GM18951 (cell line): ENCODE measurements around the gene CADPS2.

Experiments
- POLR2A ChIP-seq: IDR thresholded peaks from 4 replicates; pipeline ENCODE4 v1.6.1; 2011; ENCODE audit warnings: mild to moderate bottlenecking; ENCODE audit not compliant: insufficient read length, insufficient read depth; ENCODE audit errors: extremely low read depth
- in situ Hi-C: fragments of 300-500 bp; cut with MboI; formaldehyde crosslinking; loops from one replicate; pipeline ENCODE4 v1.12.0; 2022; ENCODE audit warnings: low sequenced_read_pairs, mixed read lengths, inconsistent platforms; ENCODE audit not compliant: unreplicated experiment

The CADPS2 gene

DNA sequence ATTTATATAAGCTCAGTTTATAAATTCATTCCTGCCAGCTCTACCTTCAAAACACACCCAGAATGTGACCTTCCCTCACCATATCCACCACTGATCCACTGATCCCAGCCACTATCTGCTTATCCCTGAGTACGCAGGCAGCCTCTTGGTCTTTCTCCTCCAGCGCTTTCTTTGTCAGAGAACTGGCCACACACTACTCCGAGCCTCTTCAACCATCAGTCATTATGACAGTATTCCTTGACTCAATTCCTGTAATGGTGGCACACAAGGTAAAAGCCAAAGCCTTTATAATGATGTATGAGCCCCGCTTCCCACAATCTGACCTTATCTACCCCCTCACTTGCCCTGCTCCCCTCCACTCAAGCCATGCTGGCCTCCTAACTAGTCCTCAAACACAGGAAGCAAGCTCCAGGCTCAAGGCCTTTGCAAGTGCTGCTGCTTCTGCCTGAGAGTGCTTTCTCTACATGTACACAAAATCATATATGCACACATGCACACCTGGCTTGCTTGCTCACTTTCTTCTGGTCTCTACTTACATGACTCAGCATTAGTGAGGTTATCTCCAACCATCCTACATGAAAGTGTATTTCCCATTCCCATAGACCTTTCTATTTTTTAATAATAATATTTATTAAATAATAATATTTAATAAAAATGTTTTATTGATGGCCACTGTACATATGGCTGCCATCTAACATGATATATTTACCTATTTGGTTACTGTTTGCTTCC, 431.3 kb downstream of the CADPS2 start:
- TF ChIP-seq POLR2A: no peak
- in situ Hi-C loops: no loop called here

DNA sequence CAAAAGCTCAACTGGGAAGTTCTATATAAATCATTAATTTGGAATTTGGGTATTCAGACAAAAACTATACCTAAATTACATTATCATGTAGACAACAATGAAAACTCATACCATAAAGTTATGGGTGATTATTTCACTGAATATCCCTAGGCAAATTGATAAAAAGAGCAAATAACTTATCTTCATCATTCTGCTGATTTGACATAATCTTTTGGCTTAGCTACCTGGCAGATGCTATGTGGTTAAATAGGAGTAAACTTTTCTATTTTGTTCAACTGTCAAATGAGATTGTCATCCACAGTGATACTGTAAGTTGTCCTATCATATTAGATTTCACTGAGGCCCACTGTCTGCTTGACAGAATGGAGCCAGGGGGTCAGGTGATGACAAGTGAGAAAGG, 432.8 kb downstream of the CADPS2 start:
- in situ Hi-C loops: no loop called here

DNA sequence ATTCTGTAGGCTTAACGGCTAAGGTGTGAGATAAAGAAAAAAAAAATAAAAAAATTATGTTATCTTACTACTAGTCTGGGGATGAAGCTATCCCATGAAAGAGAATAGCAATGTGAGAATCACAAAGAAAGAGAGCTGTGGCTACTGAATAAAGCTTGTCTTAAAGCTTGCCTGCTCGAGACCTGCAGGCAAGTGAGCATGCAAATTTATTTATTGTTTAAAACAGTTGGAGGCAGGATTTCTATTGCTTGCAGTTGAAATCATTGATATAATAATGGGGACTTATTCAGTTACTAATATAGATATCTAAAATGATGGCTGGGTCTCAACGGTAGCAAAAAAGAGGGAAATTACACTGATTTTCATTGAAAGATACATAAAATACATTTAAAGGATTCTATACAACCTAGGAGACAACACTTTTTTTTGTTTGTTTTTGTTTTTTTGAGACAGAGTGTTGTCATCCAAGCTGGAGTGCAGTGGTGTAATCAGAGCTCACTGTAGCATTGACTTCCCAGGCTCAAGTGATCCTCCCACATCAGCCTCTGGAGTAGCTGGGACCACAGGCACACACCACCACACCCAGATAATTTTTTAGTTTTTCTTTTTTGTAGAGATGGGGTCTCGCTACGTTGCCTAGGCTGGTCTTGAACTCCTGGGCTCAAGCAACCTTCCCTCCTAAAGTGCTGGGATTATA, 437.2 kb downstream of the CADPS2 start:
- TF ChIP-seq POLR2A: no peak
- in situ Hi-C loops: no loop called here

More for the DNA sequence above, 432.8 kb downstream of the CADPS2 start:
- no peak for TF ChIP-seq POLR2A

DNA sequence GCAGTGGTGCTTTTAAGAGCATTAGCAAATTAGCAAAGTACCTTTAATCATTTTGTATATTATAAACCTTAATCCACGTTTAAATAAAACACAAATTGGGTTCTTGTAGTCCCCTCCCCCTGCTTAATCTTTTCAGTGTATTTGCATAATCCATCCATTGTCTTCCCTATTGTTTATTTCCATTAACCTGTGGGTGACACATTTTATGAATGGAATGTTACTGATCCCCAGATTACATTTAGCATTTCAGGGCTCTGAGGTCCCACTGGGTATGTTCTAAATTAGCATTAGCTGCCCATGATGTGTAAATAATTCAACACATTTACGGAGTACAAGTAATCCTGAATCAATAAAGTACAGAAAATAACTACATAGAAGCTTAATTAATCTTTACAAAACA, 443.3 kb downstream of the CADPS2 start:
- no peak for TF ChIP-seq POLR2A
- in situ Hi-C loops: no loop called here

DNA sequence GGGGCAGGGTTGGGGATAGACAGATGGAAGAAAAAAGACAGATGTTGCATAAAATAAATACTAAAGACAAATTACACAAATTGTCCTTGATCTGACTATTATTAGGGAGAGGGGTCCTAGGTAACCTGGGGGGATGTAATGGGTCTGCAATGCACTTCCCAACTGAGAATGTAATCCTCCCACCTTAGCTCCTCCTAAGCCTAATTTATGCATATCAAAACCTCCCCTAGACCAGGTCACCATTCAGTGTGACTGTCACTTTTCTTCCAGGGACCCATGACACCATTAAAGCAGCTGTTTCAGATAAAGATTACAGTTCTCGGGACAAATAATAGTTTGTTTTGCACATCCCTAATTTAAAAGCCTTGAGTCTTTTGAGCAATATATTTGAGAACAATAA, 447.8 kb downstream of the CADPS2 start:
- in situ Hi-C loops: no loop called here
- no peak for TF ChIP-seq POLR2A

DNA sequence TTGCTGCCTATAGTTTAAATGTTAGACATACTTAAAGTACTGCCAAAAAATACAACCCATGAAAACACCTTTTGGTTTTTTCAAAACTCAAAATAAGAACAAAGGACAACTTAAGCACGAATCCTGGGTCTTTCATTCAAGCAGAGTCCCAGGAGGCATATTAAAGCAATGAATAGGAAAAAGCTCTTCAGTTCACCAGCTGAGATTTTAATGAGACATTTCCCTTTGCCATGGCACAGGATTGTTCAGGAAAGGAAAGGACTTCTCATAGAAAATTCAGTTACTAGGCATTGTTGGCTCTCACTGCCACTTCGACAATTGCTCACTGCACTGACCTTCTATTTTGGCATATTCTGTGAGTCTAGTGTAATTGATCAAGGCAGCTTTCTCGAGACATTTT, 448.3 kb downstream of the CADPS2 start:
- TF ChIP-seq POLR2A: no peak
- in situ Hi-C loops: no loop called here

DNA sequence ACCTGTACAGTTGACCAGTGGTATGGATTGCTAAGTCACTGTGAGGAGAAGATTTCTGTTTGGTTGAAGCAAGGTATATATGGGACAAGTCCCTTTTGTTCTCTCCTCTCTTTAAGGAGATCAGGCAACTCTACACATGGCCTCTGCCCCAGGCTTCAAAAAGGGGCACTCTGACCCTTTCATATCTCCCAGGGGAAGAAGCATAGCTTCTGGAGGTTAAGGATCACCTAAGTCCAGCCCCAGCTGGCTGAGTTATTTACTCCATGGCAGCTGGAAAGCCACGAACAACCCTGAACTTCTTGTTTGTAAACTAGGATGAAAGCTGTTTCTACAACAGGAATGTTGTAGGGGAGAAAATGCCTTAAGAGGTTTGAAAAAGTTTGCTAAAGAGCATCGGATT, 452.5 kb downstream of the CADPS2 start:
- in situ Hi-C loops: no loop called here
- TF ChIP-seq POLR2A: no peak

DNA sequence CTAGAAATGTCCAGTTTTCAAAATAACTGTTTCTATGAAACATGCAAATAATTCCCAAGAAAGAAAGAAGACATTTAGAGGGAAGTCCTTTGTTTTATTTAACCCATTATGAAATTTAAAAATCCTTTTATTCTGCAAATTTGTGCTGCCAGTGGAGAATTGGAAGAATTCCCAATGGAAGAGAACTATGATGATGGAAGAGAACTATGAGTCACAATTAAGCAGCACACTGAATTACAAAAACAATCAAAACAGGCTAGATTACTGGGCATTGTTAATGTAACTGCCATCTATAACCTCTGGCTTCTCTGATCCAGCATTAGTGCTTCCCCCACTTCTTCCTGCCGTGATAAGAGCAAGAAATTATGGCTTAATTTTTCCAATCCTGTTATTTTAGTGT, 455.6 kb downstream of the CADPS2 start:
- no peak for TF ChIP-seq POLR2A
- in situ Hi-C loops: no loop called here

DNA sequence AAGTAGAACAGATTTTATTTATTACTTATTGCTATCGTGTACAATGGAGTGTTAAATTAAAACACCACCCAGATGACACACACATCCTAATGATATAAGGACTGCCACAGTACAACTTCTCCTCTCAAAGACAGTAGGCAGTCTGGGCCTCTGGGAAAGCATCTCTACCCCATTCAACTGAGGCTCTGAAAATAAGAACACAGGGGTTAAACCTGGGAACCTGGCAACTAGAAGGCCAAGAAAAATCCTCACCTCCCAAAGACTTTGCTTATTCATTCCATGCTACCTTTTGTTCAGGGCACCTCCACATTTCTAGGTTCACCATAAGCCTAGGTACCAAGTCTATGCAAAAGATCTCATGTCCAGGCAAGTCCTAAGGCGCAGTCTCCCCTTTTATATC, 456.3 kb downstream of the CADPS2 start:
- in situ Hi-C loops: no loop called here
- no peak for TF ChIP-seq POLR2A

DNA sequence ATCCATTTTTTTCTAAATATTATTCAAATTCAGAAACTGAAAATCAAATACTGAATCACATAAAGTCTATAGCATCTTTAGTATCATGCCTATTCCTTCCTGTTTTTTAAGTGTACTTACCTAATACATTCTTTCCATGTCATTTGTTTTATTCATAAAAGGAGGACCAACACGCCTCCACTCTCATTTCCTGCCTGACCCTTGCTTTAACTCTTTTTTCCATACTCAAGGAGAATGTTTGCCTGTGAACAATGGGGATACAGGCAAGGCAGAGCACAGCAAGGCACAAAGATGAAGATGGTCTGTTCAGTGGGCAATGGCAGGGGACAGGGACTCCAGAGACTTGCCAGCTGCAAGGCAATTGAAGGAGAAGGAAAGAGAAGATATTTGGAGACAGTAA, 460.5 kb downstream of the CADPS2 start:
- in situ Hi-C loops: no loop called here
- no peak for TF ChIP-seq POLR2A

DNA sequence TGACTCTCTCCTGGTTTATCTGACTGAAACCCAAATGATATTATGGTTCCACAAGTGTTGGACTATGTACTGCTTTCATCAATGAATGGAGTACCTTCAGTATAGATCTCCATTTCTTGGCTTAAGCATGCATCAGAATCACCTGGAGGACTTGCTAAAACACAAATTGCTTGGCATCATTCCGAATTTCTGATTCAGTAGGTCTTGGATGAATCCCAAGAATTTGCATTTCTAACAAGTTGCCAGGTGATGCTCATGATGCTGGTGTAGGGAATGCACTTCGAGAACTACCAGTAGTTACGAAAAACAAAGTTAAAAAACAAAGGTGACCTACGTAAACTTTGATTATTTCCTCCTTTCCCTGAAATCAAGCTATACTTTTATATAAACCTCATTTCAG, 462.7 kb downstream of the CADPS2 start:
- in situ Hi-C loops: no loop called here
- no peak for TF ChIP-seq POLR2A

DNA sequence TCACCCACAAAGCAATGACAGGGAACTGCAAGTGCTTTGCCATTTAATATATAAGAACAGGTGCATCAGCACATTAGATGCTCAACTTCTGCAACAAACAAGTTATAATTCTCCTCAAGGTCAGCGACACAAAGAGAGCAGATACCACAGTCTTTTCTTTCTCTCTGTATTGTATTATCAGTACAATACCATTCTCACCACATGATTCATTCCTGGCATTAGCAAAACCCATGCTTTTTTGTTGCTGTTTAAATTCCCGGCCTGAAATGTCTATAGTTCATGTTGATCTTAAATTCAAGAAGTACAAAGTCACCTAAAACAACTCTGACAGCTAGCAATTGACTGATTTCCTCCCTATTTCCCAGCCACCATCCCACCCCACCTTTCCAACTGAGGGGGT, 469.9 kb downstream of the CADPS2 start:
- in situ Hi-C loops: no loop called here
- TF ChIP-seq POLR2A: no peak

DNA sequence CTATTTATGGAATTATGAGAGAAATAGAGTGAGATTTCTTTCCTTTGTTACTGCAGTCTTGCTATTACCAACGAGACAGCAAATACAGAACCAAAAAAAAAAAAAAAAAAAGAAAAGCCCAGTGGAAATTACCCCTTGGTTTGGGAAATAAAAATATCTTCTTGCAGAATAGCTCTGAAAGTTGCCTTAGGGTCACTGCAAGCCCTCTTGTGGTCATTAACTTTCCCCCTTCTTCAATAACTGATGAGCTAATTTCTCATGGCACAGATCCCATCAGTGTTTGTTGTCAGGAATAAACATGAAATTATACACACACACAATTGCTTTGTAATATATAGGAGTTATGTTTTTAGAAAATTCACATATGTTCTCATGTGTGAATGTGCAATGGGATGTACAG, 470.8 kb downstream of the CADPS2 start:
- TF ChIP-seq POLR2A: no peak
- in situ Hi-C loops: no loop called here

DNA sequence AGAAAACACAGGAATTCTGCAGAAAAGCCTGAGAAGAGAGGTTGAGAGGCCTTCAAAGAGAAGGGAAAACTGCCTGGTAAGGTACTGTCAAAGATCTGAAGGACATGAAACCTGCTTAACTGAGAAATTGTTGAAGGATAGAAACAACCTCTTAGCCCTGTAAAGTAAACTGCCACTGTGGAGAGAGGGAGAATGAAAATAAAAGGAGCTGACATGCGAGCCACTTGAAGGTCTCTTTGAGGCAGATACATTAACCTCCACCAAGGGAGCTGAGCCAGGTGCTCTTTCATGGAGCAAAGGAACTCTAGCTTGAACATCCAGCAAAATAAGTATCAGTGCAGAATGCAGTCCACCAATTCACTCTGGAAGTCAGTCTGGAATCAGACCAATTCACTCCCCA, 472.9 kb downstream of the CADPS2 start:
- TF ChIP-seq POLR2A: no peak
- in situ Hi-C loops: no loop called here
